ENCODE measurements around the gene ZER1.

DNA sequence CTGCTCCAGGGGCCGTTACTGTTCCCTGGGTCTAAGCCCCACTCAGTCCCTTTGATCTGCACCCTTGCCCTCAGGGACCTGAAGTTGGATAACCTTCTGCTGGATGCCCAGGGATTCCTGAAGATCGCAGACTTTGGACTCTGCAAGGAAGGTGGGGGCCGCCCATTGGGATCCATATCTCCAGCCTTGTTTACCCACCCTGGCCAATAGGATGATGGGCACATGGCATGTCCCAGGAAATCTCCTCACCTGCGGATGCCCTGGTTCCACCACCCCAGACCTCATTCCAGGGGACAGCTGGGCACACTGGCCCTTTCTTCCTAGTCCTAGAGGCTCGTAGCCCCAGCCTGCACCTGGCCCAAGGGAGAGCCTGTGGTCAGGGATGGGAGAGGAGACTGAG is 53.3 kb downstream of the ZER1 start:
- no peak for TF ChIP-seq CTCF (IDR thresholded peaks at IDR 0.05; ENCODE audit: insufficient read depth, low read length, poor library complexity, severe bottlenecking)
- no peak for TF ChIP-seq EZH2phosphoT487 (conservative IDR thresholded peaks at IDR 0.05; ENCODE audit: low read length)

All from SU-DHL-6 (cell line).